Astrocyte of the cerebellum (primary cell): Measurements from ENCODE around the gene CORO7.

Experiments used
- DNase-seq: peaks from one replicate; pipeline ENCODE4 v3.0.0-alpha.2; 2011; ENCODE audit warnings: low read depth
- H3K4me3 ChIP-seq: 2 replicates; pipeline ENCODE4 v1.5.1; 2011; ENCODE audit warnings: mild to moderate bottlenecking, low read depth, low read length, moderate library complexity
- CTCF ChIP-seq: IDR thresholded peaks from 2 replicates; pipeline ENCODE4 v1.5.1; 2012; ENCODE audit warnings: low read length, low read depth, moderate library complexity, mild to moderate bottlenecking; ENCODE audit errors: missing control alignments
- in situ Hi-C: cut with HindIII; loops from 2 replicates; pipeline ENCODE4 v1.10.0; 2017; ENCODE audit warnings: low sequenced_read_pairs

CORO7 gene

DNA sequence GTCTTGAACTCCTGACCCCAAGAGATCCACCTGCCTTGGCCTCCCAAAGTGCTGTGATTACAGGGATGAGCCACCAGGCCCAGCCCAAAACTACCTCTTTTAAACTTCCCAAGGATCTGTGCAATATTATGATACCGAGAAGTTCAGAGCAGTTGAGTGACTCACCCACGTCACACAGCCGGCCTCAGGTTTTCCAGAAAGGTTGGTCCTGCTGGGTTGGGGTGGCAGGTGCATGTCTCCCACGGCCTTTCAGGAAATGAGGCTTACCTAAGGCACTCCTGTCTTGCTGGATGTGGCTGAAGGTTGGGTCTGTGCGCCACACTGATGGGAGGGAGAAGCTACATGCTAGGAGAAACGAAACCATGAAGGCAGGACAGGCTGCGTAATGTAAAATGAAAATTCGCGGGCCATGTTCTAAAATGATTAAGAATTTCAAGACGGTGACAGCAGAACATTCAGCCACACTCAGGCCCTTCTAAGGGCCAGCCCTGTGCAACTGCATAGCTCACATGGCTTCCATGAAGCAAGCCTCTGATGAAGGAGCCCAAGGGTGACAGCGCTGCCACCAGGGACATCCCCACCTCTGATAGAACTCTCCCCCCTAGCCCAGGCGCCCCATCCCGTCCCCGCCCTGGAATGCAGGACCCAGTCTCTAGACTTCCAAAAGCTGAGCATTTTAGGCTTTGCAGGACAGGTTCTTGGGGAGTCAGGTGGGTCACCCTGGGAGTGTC lies 107.1 kb downstream of the CORO7 start:
- in situ Hi-C loops = no loop called here
- DNase-seq = no peak
- no peak for TF ChIP-seq CTCF
- no peak overlapping the region for H3K4me3 ChIP-seq

DNA sequence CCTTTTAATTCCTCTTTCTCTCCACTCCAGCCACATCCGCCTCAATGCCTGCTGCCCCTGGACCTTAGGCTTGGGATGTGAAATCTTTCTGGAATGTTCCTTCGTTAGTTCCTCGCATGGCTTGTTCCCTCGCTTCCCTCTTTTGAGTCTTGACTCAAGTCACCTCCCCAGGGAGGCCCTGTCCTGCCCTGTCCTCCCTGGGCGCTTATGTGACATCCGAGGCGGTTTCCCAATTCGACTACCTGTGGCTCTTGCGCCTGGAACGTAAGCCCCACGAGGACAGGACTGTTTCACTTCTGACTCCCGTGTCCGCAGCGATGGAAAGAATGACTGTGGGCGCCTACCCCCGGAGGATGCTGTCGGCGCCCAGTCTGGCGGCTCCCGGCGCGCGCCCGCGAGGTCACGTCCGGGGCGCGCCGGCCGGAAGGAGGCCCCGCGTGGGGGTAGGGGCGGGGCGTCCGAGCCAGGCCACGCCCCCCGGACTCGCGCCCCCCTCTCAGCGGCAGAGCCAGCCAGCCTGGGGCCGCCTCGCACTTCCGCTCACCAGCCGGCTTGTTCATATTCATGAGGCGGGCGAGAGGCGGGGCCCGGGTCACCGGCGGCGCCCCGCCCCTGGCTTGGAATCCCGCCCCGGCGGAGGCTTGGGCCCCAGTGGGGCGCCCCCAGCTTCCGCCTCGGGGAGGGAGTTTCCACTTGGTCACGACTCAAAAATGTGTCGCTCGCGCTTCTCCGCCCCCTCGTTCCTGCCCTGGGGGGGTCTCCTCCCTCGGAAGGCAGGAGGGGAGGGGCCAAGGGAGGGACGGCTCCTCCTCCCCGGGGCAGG lies 109.0 kb downstream of the CORO7 start:
- peak overlapping the region; percentile 41 for H3K4me3 ChIP-seq
- peak; percentile 62 for DNase-seq
- TF ChIP-seq CTCF = no peak
- in situ Hi-C loops = no loop called here

GRCh38 chr16:4306470-4307214 lies 109.8 kb downstream of the CORO7 start:
- TF ChIP-seq CTCF = no peak
- peak overlapping the region; percentile 41 for H3K4me3 ChIP-seq
- DNase-seq = no peak
- in situ Hi-C loops = no loop called here
